Thyroid gland (tissue), 4 donors: Measurements from ENCODE around the gene CDKN2B.

Experiments
- CTCF ChIP-seq, 6 experiments: fragments of 200-600 bp in 3 of 6; fragments of 450-650 bp in 3 of 6; sonication (generic) in 3 of 6; IDR thresholded peaks; one replicate each; pipeline ENCODE4 v1.5.1; 2016 to 2019; ENCODE audit warnings: antibody characterized with exemption in 6 of 6, mild to moderate bottlenecking in 2 of 6, inconsistent platforms in 1 of 6, moderate library complexity in 1 of 6
- POLR2A ChIP-seq, 2 donors: fragments of 450-650 bp; IDR thresholded peaks; one replicate each; pipeline ENCODE4 v1.6.1; 2017; ENCODE audit warnings: antibody characterized with exemption in 2 of 2, mild to moderate bottlenecking in 2 of 2, moderate library complexity in 1 of 2

DNA sequence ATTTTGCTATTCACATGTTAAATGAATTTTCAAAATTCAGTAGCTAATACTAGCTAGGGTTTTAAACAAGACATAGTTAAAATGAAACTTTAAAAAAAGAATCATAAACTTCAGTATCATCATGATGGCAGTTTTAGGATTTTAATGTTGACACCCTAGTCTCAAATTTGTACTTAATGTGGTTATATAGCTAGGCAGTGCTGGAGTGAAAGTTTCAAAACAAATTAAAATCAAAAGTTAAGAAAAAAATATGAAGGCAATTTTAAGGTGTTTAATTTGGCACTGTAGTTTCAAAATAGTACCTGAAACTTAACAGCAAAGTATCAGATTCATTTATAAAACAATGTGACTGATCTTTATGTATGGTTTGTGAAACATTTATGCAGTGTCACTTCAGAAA, 19.3 kb upstream of the CDKN2B start:
- TF ChIP-seq CTCF (IDR thresholded peaks at IDR 0.05), result no peak
- TF ChIP-seq POLR2A (IDR thresholded peaks at IDR 0.05), result no peak
